GM20431 (cell line): ENCODE results near the gene PRR5.

ENCODE experiments used
- in situ Hi-C: fragments of 300-500 bp; cut with MseI, MboI; formaldehyde crosslinking; loops from one replicate; pipeline ENCODE4 v1.15.0; 2020; ENCODE audit warnings: low sequenced_read_pairs; ENCODE audit not compliant: unreplicated experiment

PRR5 gene

GRCh38 chr22:44775862-44776261, 73.9 kb downstream of the PRR5 start:
- in situ Hi-C loops, result no loop called here

DNA sequence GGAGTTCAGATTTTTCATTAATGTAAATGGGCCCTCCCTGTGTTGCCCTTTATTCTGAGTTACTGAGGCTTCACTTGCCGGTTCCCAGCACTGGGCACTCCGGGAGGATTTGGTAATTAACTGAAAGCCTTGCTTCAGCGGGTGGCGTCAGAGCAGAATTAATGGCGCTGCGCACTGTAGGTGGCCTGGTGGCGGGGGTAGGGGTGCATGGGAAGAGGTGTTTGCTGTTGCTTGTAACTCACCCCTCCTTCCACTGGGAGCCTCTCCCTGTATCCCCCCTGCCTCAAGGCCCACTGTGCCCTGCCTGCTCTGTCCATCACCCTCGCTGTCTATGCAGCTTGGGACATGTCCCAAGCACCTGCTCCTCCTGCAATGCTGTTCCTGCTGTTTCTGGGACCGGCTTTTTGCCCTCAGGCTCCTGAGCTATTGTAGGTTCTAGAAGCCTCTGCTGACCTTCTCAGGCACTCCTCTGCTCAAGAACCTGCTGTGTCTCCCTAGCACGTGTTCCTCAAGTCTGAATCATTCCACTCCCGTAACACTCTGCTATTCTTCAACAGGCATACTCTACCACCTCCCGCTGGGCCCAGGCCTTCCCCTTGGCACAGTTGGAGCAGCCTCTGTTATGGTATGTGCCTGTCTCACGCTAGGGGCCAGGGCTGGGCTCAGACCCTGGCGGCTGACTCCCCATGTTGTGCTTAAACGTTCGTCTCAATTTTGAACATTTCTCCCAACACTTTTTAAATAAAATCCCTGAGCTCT, 74.8 kb downstream of the PRR5 start:
- in situ Hi-C loops, result no loop called here

DNA sequence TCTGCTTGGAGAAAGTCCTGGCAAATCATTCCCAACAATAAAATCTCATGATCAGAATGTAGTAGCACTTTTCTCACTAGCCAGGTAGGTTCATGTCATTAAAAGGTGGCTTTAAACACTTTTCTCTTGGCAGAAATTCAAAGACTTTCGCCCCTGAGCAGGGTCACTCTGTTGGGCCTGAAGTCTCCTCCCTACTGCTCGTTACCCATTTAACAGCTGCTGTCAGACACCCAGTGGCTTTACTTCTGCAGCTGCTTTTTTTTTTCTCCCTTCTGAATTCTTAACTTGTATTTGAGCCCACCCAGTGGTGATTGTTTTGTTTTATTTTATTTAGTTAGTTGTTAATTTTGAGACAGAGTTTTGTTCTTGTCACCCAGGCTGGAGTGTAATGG, 75.4 kb downstream of the PRR5 start:
- in situ Hi-C loops, result no loop called here

DNA sequence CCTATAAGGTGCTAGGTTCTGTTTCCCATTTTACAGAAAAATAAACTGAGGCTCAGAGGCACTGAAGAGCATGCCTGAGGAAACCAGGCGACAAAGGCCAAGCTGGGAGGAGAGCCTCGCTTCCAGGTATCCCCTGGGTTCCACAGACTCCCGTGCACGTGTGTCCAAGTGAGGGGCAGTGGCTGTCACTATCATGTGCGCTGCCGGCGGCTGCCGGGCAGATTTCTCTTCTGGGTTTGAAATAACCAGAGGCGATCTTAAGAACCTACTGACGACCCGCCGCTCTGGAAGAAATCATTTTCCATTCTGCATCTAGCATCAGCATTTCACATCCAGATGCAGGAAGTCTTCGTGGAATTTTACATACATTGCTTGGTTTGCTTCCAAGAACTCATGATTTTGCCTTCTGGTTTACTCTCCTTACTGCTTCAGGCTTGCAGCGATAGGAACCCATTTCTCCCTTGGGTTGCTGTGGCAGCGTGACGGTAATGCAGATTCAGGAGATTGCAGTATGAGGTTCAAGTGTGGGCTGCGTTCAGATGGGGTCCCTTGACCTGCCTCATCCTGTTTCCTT, 79.0 kb downstream of the PRR5 start:
- in situ Hi-C loops, result no loop called here

- in situ Hi-C loops, result no loop called here
Measured at GRCh38 chr22:44782363-44782963, 80.5 kb downstream of the PRR5 start.

DNA sequence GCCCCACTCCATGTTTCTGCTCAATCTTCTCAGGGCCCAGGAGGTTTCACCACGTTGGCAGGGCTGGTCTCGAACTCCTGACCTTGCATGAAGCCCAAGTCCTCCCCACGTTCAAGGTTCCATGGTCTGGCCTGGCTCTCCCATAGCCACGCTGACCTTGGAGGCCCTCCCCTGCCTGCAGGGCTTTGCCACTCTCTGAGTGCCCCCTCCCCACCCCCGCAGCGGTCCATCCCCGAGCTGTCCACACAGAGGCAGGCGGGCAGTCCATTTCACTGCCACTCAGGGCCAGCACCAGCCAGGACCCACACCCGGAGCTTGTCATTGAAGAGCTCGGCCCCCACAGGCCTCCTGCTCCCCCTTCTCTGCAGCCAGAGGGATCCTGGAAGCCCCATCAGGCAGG, 81.1 kb downstream of the PRR5 start:
- in situ Hi-C loops, result no loop called here

GRCh38 chr22:44783581-44783980, 81.6 kb downstream of the PRR5 start:
- in situ Hi-C loops, result no loop called here

GRCh38 chr22:44786136-44786535, 84.1 kb downstream of the PRR5 start:
- in situ Hi-C loops, result no loop called here

GRCh38 chr22:44786610-44787009, 84.6 kb downstream of the PRR5 start:
- in situ Hi-C loops, result no loop called here
